Measurements from ENCODE around the gene POLR1C.
"Not testable (repeated sequence)": the region's sequence is repeated elsewhere in the genome, so short reads cannot be mapped to it uniquely, and the experiment has no call there.

POLR1C gene

DNA sequence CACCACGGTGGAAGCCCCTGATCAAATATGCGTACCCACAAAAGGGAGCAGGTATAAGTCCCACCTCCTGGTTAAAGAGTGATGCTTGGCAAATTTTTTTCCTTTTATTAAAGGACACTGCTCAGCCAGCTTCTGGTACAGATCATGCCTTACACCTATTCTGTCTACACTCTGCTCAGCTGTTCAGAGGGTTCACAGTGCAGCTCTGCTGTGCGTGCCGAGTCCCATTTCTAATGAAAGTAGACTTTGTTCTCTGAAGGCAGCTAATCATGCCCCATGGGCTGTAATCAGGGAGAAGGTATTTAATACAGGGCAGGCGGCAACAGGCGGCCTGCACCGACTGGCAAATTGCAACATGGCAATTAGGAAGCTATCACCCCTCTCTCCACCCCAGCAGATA, 23.1 kb upstream of the POLR1C start:
- FAIRE-seq = no peak
- DNase-seq (ENCODE audit: insufficient read length, low spot score) = no peak
- TF ChIP-seq, protein P1, sequence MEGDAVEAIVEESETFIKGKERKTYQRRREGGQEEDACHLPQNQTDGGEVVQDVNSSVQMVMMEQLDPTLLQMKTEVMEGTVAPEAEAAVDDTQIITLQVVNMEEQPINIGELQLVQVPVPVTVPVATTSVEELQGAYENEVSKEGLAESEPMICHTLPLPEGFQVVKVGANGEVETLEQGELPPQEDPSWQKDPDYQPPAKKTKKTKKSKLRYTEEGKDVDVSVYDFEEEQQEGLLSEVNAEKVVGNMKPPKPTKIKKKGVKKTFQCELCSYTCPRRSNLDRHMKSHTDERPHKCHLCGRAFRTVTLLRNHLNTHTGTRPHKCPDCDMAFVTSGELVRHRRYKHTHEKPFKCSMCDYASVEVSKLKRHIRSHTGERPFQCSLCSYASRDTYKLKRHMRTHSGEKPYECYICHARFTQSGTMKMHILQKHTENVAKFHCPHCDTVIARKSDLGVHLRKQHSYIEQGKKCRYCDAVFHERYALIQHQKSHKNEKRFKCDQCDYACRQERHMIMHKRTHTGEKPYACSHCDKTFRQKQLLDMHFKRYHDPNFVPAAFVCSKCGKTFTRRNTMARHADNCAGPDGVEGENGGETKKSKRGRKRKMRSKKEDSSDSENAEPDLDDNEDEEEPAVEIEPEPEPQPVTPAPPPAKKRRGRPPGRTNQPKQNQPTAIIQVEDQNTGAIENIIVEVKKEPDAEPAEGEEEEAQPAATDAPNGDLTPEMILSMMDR (IDR thresholded peaks at IDR 0.05; ENCODE audit: insufficient read depth, missing control alignments) = no peak

DNA sequence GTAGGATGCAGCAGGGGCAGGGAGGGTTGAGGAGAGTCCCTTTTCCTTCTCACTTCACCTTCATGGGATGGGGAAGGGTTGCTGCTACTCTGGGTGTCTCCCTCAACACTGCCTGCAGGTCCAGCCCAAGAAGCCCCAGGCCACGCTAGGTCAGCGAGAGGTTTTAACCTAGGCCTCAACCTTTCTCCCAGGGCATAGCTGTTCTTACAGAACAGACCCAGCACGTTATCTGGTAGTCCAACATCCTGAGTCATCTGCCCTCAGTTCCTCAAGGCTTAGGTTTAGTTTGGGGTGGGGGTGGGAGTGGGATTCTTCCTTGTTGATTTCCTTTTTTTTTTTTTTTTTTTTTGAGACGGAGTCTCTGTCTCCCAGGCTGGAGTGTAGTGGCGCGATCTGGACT, 22.6 kb upstream of the POLR1C start:
- TF ChIP-seq, protein P1 (IDR thresholded peaks at IDR 0.05; ENCODE audit: insufficient read depth, missing control alignments) = no peak
- DNase-seq (ENCODE audit: insufficient read length, low spot score) (no peak), FAIRE-seq (no peak)

DNA sequence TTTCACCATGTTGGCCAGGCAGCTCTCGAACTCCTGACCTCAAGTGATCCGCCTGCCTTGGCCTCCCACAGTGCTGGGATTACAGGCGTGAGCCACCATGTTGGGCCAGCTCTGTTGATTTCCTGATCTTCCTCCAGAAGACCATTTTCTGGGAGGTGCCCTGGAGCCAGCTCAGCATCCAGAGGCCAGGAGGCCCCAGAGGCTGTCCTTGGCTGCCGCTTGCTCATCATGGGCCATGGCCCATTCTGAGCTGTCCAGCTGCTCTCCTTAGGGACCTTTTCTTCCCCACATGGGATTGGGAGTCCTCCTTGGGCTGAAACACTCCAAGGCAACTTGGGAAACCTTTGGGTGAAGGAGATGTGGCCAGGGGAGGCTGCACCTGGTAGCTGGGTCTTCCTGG, 22.1 kb upstream of the POLR1C start:
- DNase-seq (ENCODE audit: insufficient read length, low spot score) (no peak), FAIRE-seq (no peak)
- TF ChIP-seq, protein P1 (IDR thresholded peaks at IDR 0.05; ENCODE audit: insufficient read depth, missing control alignments) = no peak

DNA sequence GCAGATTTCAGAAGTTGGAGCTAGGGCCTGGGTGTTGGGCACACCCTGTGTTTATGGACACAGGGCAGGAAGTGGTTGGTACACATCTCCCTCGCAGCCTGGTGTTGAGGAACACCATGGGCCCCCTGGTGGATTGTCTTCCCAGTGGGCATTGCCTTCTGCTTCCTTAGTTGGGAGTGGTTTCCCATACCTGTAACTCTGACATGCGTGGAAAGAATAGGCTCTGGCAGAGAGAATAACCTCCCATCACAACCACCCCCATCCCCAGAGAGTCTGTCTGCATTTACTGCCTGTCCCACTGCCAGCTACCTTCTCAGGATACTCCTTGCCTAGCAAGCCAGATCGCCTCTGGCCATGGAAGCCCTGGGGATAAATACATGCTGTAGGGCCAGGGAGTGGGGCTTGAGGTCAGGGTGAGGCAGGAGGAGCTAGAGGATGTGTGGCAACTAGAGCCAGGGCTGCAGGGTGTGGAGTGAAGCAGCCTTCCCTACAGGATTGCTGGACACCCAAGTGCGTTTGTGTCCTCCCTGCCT, 21.4 kb upstream of the POLR1C start:
- TF ChIP-seq, protein P1 (IDR thresholded peaks at IDR 0.05; ENCODE audit: insufficient read depth, missing control alignments) = peak; percentile 4
- DNase-seq (ENCODE audit: insufficient read length, low spot score) (no peak), FAIRE-seq (no peak)

DNA sequence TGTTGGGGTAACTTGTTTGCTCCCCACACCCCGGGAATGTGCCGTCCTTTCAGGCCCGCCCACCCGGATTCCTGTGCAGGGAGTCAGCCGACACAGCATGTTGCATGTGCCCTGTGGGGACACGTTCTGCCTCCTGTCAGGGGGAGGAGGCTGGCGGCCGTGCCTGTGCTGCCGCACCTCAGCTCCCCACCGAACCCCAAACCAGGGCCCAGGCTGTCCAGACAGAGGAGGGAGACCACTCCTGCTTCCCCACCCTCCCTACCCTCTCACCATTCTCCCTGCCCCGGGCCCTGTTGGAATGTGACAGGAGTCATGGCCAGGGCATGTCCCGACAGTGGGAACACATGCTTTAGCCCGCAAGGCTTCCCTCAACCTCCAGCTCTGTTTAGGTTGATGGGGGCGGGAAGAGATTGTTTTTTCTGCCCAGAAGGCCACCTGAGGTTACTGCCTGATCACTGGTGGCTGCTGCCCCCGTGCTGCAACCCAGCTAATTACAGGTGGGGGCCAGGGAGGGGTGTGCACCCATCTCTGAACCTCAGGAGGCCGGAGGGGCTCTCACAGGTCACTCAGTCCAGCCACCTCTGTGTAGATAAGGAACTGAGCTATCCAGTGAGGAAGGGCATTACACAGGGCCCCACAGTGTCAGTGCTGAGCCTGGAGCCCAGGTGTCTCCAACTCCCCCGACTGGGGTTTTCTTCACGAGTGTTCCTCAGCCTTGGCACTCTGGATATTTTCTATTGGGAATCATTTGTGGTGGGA, 20.3 kb upstream of the POLR1C start:
- TF ChIP-seq, protein P1 (IDR thresholded peaks at IDR 0.05; ENCODE audit: insufficient read depth, missing control alignments) = peak; percentile 32
- FAIRE-seq (no peak), DNase-seq (ENCODE audit: insufficient read length, low spot score) (peak; percentile 70)

DNA sequence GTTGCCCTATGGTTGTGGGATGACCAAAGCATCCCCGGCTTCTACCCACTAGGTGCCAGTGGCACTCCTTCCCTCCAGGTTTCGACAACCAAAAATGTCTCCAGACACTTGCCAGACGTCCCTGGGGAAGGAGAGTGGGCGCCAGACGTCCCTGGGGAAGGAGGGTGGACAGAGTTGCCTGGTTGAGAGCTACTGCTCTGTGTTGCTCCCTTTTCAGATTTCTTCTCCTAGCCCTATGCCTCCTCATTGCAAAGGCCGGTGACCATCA, 19.8 kb upstream of the POLR1C start:
- DNase-seq (ENCODE audit: insufficient read length, low spot score) = no peak
- TF ChIP-seq, protein P1 (IDR thresholded peaks at IDR 0.05; ENCODE audit: insufficient read depth, missing control alignments) = no peak
- no peak for FAIRE-seq

DNA sequence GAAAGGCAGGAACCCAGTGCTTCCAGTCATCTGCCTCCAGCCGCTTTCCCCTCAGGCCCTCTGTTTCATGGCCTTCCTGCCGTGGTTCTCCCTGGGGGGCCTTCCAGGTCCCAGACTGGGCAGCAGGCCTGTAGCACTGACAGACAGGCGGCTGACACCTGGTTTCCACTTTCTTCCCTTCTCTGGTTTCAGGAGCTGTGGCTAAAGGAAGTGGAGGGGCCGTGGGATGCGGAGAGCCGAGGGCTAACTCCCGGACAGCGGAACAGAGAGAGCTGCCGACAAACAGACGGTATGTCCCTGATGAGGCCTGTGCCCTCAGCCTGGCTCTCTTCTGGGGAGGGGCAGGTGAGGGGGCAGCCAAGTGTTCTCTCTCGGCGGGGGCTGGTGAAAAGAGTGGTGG, 19.2 kb upstream of the POLR1C start:
- no peak for FAIRE-seq
- no peak for DNase-seq (ENCODE audit: insufficient read length, low spot score)
- TF ChIP-seq, protein P1 (IDR thresholded peaks at IDR 0.05; ENCODE audit: insufficient read depth, missing control alignments) = no peak

DNA sequence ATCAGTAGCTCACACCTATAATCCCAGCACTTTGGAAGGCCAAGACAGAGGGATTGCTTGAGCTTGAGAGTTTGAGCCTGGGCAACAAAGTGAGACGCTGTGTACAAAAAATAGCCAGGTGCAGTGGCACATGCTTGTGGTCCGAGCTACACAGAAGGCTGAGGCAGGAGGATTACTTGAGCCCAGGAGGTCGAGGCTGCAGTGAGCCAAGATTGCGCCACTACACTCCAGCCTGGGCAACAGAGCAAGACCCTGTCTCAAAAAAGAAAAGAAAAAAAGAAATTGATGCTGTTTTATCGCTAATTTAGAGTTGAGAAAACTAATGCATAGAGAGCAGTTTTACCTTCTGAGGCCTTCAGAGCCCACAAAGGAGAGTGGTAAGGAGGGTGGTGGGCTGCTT, 18.6 kb upstream of the POLR1C start:
- DNase-seq (ENCODE audit: insufficient read length, low spot score); FAIRE-seq: not testable (repeated sequence)

Data from D721Med (cell line).